SU-DHL-6 (cell line): Measurements from ENCODE around the gene RADX.

Source experiments
- CTCF ChIP-seq: fragments of 200-600 bp; sonication (generic); IDR thresholded peaks from one replicate; pipeline ENCODE4 v1.5.1; 2017; ENCODE audit warnings: antibody characterized with exemption, mild to moderate bottlenecking, low read length, moderate library complexity; ENCODE audit not compliant: insufficient read depth, poor library complexity, severe bottlenecking
- EZH2phosphoT487 ChIP-seq: fragments of 200-600 bp; sonication (generic), shearing (Covaris generic); conservative IDR thresholded peaks from 2 replicates; pipeline ENCODE4 v1.6.1; 2018; ENCODE audit warnings: mild to moderate bottlenecking, antibody characterized with exemption, low read length, moderate library complexity, mixed read lengths

GRCh38 chrX:106649523-106650428 lies 38.0 kb downstream of the RADX start:
- TF ChIP-seq CTCF (no peak), EZH2phosphoT487 (no peak)
